Nephron (organoid): Measurements from ENCODE around the gene PTDSS2.

Experiments
- H3K27ac Mint-ChIP-seq, 3 experiments: 2 replicates each; pipeline ENCODE4 v1.8.0; 2020; ENCODE audit warnings: mixed read lengths in 3 of 3, mild to moderate bottlenecking in 2 of 3, moderate library complexity in 1 of 3
- H3K27me3 Mint-ChIP-seq: 2 replicates; pipeline ENCODE4 v1.8.0; 2021; ENCODE audit warnings: low read depth, mild to moderate bottlenecking, moderate library complexity, mixed read lengths
- H3K36me3 Mint-ChIP-seq: 2 replicates; pipeline ENCODE4 v1.8.0; 2020; ENCODE audit warnings: low read depth, mixed read lengths
- H3K4me1 Mint-ChIP-seq: 2 replicates; pipeline ENCODE4 v1.8.0; 2020; ENCODE audit warnings: mixed read lengths
- H3K4me3 Mint-ChIP-seq, 3 experiments: 2 replicates each; pipeline ENCODE4 v1.8.0; 2020; ENCODE audit warnings: mild to moderate bottlenecking in 3 of 3, mixed read lengths in 3 of 3, moderate library complexity in 2 of 3
- H3K9me3 Mint-ChIP-seq: 2 replicates; pipeline ENCODE4 v1.8.0; 2020; ENCODE audit warnings: mixed read lengths
- TF ChIP-seq, protein P1 (sequence below), 3 experiments: fragments of 200-600 bp; sonication (generic); IDR thresholded peaks; one replicate each; pipeline ENCODE4 v1.5.0; 2021; ENCODE audit warnings: antibody characterized with exemption in 3 of 3; ENCODE audit not compliant: unreplicated experiment in 3 of 3

The PTDSS2 gene

DNA sequence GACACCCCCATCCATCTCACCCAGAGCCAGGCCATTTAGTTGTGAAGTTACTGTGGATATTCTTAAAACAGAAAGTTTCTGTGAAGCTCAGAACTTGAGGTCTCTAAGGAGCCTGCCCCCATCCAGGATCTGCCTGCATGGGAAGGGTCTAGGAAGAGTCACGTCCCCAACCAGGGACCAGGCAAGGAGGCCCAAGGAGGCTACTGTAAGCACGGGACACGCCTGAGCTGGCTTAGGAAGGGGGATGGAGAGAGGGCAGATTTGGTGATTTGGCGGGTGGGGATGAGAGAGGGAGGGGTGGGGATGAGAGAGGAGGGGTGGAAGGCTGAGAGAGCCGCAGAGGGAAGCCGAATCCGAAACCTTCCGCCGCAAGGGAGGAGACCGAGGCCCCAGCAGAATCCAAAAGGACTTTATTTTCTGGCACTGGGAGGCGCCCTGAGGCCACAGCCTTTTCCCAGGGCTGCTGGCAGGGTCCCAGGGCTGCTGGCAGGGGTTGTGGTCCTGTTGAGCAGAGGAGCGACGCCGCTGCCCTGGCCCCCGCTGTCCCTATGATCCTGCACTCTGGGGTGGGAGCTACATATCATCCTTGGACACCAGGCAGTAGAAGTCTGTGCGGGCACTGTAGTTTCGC, 44.6 kb upstream of the PTDSS2 start:
- H3K27me3 Mint-ChIP-seq, result no peaks in the 10 kb centered on the region
- peak overlapping the region in 2 of 3 experiments; percentile 63 to 86 for H3K27ac Mint-ChIP-seq
- peak overlapping the region; percentile 79 to 82 (median 80) for H3K4me3 Mint-ChIP-seq
- H3K9me3 Mint-ChIP-seq, result no peaks in the 10 kb centered on the region
- TF ChIP-seq, protein P1, sequence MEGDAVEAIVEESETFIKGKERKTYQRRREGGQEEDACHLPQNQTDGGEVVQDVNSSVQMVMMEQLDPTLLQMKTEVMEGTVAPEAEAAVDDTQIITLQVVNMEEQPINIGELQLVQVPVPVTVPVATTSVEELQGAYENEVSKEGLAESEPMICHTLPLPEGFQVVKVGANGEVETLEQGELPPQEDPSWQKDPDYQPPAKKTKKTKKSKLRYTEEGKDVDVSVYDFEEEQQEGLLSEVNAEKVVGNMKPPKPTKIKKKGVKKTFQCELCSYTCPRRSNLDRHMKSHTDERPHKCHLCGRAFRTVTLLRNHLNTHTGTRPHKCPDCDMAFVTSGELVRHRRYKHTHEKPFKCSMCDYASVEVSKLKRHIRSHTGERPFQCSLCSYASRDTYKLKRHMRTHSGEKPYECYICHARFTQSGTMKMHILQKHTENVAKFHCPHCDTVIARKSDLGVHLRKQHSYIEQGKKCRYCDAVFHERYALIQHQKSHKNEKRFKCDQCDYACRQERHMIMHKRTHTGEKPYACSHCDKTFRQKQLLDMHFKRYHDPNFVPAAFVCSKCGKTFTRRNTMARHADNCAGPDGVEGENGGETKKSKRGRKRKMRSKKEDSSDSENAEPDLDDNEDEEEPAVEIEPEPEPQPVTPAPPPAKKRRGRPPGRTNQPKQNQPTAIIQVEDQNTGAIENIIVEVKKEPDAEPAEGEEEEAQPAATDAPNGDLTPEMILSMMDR (IDR thresholded peaks at IDR 0.05; ENCODE audit: unreplicated experiment in 3 of 3), result no peak
- no peaks in the 10 kb centered on the region for H3K4me1 Mint-ChIP-seq
- H3K36me3 Mint-ChIP-seq, result no peaks in the 10 kb centered on the region

DNA sequence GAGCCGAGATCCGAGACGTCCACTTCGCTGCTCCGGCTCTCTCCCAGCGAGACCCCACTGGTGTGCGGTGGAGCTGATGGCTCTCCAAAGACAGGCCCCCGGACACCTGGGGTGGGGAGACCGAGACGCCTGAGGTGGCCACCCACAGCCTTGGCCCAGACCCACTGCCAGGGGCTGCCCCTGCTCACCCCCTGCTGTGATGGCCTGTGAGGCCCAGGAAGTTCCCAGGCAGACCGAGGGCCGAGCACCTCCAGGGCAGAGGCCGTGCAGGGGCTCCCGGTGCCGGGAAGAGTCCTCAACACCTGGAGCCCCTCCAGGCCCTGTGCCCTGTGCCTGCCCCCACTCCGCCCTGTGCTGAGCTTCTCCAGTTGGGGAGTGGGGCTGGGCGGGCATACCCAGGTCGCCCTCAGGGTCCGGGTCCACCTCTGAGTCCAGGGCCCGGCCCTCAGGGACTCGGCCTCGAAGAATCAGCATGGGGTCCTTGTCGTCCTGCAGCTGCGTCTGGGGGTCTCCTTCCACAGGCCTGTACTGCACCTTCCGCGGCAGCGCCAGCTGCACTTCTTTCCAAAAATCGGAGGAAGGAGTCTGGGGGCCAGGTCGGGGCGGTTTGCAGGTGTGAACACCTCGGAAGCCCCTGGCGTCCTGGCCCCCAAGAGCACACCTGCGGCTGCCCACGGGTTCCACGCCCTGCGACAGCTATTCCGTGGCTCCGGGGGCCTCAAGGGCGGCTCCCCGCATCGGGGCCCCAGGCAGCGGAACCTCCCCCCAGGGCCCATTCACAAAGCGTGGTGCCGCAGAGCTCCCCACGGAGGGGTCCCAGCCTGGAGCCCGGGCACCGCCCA, 43.9 kb upstream of the PTDSS2 start:
- Mint-ChIP-seq H3K36me3 (no peaks in the 10 kb centered on the region), H3K9me3 (no peaks in the 10 kb centered on the region), H3K4me1 (no peaks in the 10 kb centered on the region), H3K27me3 (no peaks in the 10 kb centered on the region), H3K27ac (peak overlapping the region in 2 of 3 experiments; percentile 63 to 86), H3K4me3 (peak overlapping the region; percentile 79 to 82 (median 80))
- TF ChIP-seq, protein P1 (IDR thresholded peaks at IDR 0.05; ENCODE audit: unreplicated experiment in 3 of 3), result no peak

DNA sequence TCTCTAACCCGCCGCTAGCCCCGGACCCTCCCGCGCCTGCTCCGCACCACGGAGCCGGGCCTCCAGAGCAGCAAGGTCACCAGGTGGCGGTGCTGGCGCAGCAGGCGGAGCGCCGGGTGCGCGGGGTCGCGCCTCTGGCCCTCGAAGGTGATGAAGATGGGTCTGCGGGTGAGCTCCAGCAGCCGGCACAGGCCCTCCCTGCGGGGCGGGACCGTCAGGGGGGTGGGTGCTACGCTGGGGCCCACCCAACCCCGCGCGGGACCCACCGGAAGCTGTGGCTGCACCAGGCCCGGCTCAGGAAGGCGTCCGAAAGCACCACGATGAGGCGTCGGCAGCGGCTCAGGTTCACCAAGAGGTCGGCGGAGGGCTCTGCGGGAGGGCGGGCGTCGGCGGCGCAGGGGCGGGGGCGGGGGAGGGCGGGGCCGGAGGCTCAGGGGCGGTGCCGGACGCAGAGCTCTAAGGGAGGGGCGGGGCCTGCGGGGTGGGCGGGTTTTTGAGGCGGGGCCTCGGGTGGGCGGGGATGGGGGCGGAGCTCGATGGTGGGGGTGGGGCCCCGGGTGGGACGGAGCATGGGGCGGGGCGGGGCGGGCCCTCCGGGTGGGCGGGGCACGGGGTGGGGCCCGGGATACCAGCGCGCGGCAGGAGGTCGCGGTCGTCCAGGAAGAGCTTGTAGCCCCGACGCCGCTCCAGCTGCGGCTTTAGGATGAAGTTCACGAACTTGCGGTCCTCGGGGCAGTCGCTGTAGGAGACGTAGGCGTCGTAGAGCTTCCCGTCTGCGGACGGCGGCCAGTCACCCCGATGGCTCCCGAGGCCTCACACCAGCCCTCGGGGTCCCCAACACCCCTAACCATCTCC, 43.1 kb upstream of the PTDSS2 start:
- Mint-ChIP-seq H3K4me1 (no peaks in the 10 kb centered on the region), H3K36me3 (no peaks in the 10 kb centered on the region), H3K27me3 (no peaks in the 10 kb centered on the region), H3K9me3 (no peaks in the 10 kb centered on the region), H3K4me3 (peak overlapping the region in 1 of 3 experiments; percentile 56), H3K27ac (no peak overlapping the region)
- TF ChIP-seq, protein P1 (IDR thresholded peaks at IDR 0.05; ENCODE audit: unreplicated experiment in 3 of 3), result no peak

DNA sequence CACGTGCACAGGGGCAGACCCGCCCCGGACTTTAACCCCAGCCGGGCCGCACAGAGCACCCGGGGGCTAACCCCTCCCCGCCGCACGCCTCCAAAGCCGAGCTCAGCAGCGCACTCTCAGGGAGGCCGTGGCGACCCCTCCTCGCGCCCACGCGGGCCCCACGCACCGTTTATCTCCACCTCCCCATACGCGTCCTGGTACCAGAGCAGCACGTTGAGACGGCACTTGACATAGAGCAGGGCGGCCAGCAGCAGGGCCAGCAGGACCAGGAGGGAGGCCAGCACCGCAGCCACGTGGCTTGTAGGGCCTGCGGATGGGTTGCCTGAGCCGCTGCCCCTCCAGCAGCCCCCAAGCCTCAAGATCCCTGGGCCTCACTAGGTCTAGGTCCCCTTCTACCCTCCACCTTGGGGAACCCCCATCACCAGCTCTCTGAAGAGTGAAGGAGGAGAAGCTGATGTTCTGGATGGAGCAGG, 42.4 kb upstream of the PTDSS2 start:
- no peaks in the 10 kb centered on the region for H3K9me3 Mint-ChIP-seq
- H3K4me1 Mint-ChIP-seq, result no peaks in the 10 kb centered on the region
- no peaks in the 10 kb centered on the region for H3K27me3 Mint-ChIP-seq

More for the DNA sequence above, 42.4 kb upstream of the PTDSS2 start:
- H3K4me3 Mint-ChIP-seq, result no peak overlapping the region
- no peak overlapping the region for H3K27ac Mint-ChIP-seq
- no peaks in the 10 kb centered on the region for H3K36me3 Mint-ChIP-seq
- TF ChIP-seq, protein P1 (IDR thresholded peaks at IDR 0.05; ENCODE audit: unreplicated experiment in 3 of 3), result no peak
